Measurements from ENCODE around the gene PABPN1. TPM values are rescaled to one million over a fixed set of nuclear protein-coding genes. Genes with fewer than 3 reads are reported as not detected.
A peak's percentile ranks its signal among the peaks of the same experiment; 100 is the strongest.

Gene PABPN1
- total and polyA plus RNA-seq, 2 of the 13 experiments (the other 11 are each of a cell fraction or from before 2014, with no cell fraction given): 233 to 524 TPM

DNA sequence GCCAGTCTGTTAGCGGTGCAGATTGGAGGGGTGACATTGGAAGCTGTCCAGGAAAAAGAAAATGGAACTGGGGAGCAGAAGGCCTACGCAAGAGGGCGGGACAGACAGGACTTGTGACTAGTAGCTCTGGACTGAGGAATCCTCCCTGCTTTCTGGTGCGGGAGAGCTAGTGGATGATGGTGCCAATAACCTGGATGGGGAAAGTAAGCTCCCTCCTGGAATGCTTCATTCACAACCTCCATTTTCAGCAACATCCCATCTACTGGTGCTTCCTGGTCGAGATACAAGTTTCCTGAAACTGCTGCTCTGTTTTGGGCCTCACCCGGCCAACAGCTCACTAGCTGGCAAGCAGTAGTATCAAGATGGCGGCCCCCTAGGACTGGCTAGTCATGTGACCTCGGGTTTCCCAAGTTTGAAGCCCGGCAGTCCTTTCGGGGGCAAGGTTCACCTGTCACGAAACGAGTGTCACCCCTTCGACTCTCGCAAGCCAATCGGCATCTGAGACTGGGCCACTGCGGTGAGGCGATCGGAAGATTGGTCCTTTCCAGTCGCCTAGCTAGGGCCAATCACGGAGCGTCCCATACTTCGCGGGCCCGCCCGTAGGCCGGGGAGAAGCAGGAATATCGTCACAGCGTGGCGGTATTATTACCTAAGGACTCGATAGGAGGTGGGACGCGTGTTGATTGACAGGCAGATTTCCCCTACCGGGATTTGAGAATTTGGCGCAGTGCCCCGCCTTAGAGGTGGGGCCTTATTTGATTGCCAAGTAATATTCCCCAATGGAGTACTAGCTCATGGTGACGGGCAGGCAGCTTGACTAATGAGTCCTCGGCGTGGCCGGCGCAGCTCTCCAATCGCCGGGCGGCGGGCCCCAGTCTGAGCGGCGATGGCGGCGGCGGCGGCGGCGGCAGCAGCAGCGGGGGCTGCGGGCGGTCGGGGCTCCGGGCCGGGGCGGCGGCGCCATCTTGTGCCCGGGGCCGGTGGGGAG, at the start of gene PABPN1 (continued):
- peak; percentile 90; the same call in 1 of the 2 replicates for TF ChIP-seq ARNT2 (CRISPR knock-in tag; IDR thresholded peaks at IDR 0.05; ENCODE audit: low read depth)
- 0 out of 2 replicates have a peak, but pooled peaks have one; percentile 2 for TF ChIP-seq SOX13 (IDR thresholded peaks at IDR 0.05)
- TF ChIP-seq SOX13 (CRISPR knock-in tag; conservative IDR thresholded peaks at IDR 0.05 in 1 of 2, IDR thresholded peaks at IDR 0.05 in 1 of 2): peak in 1 of 2 experiments; percentile 40; a peak in 1 of 4 replicates
- peak; percentile 92 for TF ChIP-seq ZBTB7A (CRISPR knock-in tag; IDR thresholded peaks at IDR 0.05)
- TF ChIP-seq ZNF781 (CRISPR knock-in tag; IDR thresholded peaks at IDR 0.05; ENCODE audit: borderline replicate concordance, not compliant biosample characterization): peak; percentile 97
- no peak for TF ChIP-seq STAT5B (CRISPR knock-in tag; IDR thresholded peaks at IDR 0.05)
- peak; percentile 76; the same call in 1 of the 2 replicates for TF ChIP-seq ZNF446 (CRISPR knock-in tag; IDR thresholded peaks at IDR 0.05)
- peak; percentile 59; the same call in 1 of the 2 replicates for TF ChIP-seq KDM5A (IDR thresholded peaks at IDR 0.05; ENCODE audit: borderline replicate concordance, low read length)
- TF ChIP-seq SP140L (CRISPR knock-in tag; IDR thresholded peaks at IDR 0.05; ENCODE audit: borderline replicate concordance): no peak; the same call in 1 of the 2 replicates
- TF ChIP-seq, protein P1, sequence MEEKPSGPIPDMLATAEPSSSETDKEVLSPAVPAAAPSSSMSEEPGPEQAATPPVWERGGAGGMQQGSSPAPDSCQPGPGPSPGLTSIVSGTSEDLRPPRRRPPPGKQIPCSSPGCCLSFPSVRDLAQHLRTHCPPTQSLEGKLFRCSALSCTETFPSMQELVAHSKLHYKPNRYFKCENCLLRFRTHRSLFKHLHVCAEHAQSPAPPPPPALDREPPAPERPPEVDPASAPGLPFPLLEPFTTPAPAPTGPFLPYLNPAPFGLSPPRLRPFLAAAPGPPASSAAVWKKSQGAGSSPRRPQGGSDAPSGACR (CRISPR knock-in tag; IDR thresholded peaks at IDR 0.05): peak; percentile 90
- TF ChIP-seq ZNF550 (CRISPR knock-in tag; IDR thresholded peaks at IDR 0.05; ENCODE audit: borderline replicate concordance): peak; percentile 94; the same call in 1 of the 2 replicates
- TF ChIP-seq DPF2 (CRISPR knock-in tag; IDR thresholded peaks at IDR 0.05; ENCODE audit: borderline replicate concordance, low read depth): 0 out of 2 replicates have a peak, but pooled peaks have one; percentile 10
- peak; percentile 12; the same call in 1 of the 2 replicates for TF ChIP-seq SMARCC2 (IDR thresholded peaks at IDR 0.05)
- TF ChIP-seq ZNF207 (IDR thresholded peaks at IDR 0.05; ENCODE audit: borderline replicate concordance): no peak
- TF ChIP-seq ZNF253 (CRISPR knock-in tag; IDR thresholded peaks at IDR 0.05; ENCODE audit: borderline replicate concordance): no peak; the same call in 1 of the 2 replicates
- TF ChIP-seq, protein P2, sequence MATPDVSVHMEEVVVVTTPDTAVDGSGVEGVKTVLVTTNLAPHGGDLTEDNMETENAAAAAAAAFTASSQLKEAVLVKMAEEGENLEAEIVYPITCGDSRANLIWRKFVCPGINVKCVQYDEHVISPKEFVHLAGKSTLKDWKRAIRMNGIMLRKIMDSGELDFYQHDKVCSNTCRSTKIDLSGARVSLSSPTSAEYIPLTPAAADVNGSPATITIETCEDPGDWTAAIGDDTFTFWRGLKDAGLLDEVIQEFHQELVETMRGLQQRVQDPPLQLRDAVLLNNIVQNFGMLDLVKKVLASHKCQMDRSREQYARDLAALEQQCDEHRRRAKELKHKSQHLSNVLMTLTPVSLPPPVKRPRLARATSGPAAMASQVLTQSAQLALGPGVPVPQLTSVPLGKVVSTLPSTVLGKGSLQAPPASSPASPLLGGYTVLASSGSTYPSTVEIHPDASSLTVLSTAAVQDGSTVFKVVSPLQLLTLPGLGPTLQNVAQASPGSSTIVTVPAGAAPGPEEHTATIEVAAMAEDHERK (CRISPR knock-in tag; IDR thresholded peaks at IDR 0.05; ENCODE audit: low read depth): peak; percentile 26
- TF ChIP-seq, protein P3, sequence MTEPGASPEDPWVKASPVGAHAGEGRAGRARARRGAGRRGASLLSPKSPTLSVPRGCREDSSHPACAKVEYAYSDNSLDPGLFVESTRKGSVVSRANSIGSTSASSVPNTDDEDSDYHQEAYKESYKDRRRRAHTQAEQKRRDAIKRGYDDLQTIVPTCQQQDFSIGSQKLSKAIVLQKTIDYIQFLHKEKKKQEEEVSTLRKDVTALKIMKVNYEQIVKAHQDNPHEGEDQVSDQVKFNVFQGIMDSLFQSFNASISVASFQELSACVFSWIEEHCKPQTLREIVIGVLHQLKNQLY (CRISPR knock-in tag; IDR thresholded peaks at IDR 0.05): peak; percentile 59
- TF ChIP-seq XRCC5 (optimal IDR thresholded peaks at IDR 0.05; ENCODE audit: low read length): peak; percentile 90
- peak; percentile 83 for TF ChIP-seq REL (CRISPR knock-in tag; conservative IDR thresholded peaks at IDR 0.05)
- no peak; the same call in none of the 2 replicates for TF ChIP-seq SATB2 (CRISPR knock-in tag; IDR thresholded peaks at IDR 0.05)
- peak; percentile 98 for TF ChIP-seq PAF1 (CRISPR knock-in tag; IDR thresholded peaks at IDR 0.05)
- TF ChIP-seq, protein P4, sequence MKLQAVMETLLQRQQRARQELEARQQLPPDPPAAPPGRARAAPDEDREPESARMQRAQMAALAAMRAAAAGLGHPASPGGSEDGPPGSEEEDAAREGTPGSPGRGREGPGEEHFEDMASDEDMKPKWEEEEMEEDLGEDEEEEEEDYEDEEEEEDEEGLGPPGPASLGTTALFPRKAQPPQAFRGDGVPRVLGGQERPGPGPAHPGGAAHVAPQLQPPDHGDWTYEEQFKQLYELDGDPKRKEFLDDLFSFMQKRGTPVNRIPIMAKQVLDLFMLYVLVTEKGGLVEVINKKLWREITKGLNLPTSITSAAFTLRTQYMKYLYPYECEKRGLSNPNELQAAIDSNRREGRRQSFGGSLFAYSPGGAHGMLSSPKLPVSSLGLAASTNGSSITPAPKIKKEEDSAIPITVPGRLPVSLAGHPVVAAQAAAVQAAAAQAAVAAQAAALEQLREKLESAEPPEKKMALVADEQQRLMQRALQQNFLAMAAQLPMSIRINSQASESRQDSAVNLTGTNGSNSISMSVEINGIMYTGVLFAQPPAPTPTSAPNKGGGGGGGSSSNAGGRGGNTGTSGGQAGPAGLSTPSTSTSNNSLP (IDR thresholded peaks at IDR 0.05; ENCODE audit: low read depth, low read length): peak; percentile 98
- TF ChIP-seq ZC3H13 (CRISPR knock-in tag; IDR thresholded peaks at IDR 0.05): peak; percentile 97
- peak; percentile 91; the same call in 1 of the 2 replicates for TF ChIP-seq ZBTB42 (CRISPR knock-in tag; IDR thresholded peaks at IDR 0.05)
- peak; percentile 99 for TF ChIP-seq ZNF34 (CRISPR knock-in tag; IDR thresholded peaks at IDR 0.05; ENCODE audit: borderline replicate concordance)
